Measurements from ENCODE around the gene CDC42EP2. TPM values are rescaled to one million over a fixed set of nuclear protein-coding genes. Genes with fewer than 3 reads are reported as not detected.

The CDC42EP2 gene
- total and polyA plus RNA-seq, 2 of the 13 experiments (the other 11 are each of a cell fraction or from before 2014, with no cell fraction given), result 2.3 to 7.1 TPM

DNA sequence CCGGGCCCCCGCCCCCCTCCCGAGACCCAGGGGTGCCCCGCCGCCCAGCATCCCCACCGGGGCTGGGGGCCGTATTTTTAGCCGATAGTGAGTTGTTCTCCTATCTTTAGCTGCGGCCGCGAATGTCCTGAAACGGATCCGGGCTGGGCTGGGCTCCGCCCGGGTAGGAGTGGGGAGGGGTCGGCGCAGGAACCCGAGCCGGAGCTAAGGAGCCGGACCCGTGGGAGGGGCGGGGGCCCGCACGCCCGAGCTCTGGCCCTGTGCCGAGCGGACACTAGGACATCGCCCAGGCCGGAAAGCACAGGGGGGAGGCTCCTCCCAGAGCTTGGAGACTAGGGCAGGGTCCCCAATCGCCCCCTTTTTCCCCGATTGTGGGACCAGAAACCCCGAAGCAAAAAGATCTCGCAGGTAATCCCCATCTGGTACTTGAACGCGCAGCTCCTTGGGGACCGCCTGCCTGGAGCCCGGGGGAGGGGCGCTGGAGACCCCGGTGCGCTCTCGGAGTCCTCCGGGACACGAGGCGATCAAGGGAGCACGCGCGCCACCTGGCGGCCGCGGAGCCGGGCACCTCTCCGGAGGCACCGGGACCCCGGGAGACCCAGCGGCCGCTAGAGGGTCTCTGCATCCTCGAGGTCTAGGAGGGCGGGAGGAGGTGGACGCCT is 669 bp downstream of the CDC42EP2 start (continued):
- no peak for TF ChIP-seq KAT7 (CRISPR knock-in tag; IDR thresholded peaks at IDR 0.05; ENCODE audit: borderline replicate concordance)
- peak; percentile 17; the same call in 1 of the 2 replicates for TF ChIP-seq ZMAT3 (CRISPR knock-in tag; conservative IDR thresholded peaks at IDR 0.05)
- TF ChIP-seq ZNF530 (CRISPR knock-in tag; IDR thresholded peaks at IDR 0.05; ENCODE audit: low read depth), result no peak
- TF ChIP-seq, protein P1, sequence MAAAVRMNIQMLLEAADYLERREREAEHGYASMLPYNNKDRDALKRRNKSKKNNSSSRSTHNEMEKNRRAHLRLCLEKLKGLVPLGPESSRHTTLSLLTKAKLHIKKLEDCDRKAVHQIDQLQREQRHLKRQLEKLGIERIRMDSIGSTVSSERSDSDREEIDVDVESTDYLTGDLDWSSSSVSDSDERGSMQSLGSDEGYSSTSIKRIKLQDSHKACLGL (CRISPR knock-in tag; IDR thresholded peaks at IDR 0.05), result peak; percentile 15; the same call in 1 of the 2 replicates
- no peak for TF ChIP-seq HES4 (CRISPR knock-in tag; IDR thresholded peaks at IDR 0.05; ENCODE audit: borderline replicate concordance)
- TF ChIP-seq NR2F1 (CRISPR knock-in tag; IDR thresholded peaks at IDR 0.05), result no peak
- TF ChIP-seq SETDB1 (CRISPR knock-in tag; IDR thresholded peaks at IDR 0.05; ENCODE audit: borderline replicate concordance), result no peak
- no peak for TF ChIP-seq RARG (CRISPR knock-in tag; IDR thresholded peaks at IDR 0.05; ENCODE audit: low read depth)
- TF ChIP-seq ZNF619 (CRISPR knock-in tag; IDR thresholded peaks at IDR 0.05), result no peak
- no peak for TF ChIP-seq POGZ (CRISPR knock-in tag; IDR thresholded peaks at IDR 0.05)
- TF ChIP-seq RAD21 (CRISPR knock-in tag; IDR thresholded peaks at IDR 0.05), result peak; percentile 99
- TF ChIP-seq, protein P2, sequence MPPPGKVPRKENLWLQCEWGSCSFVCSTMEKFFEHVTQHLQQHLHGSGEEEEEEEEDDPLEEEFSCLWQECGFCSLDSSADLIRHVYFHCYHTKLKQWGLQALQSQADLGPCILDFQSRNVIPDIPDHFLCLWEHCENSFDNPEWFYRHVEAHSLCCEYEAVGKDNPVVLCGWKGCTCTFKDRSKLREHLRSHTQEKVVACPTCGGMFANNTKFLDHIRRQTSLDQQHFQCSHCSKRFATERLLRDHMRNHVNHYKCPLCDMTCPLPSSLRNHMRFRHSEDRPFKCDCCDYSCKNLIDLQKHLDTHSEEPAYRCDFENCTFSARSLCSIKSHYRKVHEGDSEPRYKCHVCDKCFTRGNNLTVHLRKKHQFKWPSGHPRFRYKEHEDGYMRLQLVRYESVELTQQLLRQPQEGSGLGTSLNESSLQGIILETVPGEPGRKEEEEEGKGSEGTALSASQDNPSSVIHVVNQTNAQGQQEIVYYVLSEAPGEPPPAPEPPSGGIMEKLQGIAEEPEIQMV (CRISPR knock-in tag; IDR thresholded peaks at IDR 0.05; ENCODE audit: low read depth), result no peak
- no peak for TF ChIP-seq ZNF564 (CRISPR knock-in tag; IDR thresholded peaks at IDR 0.05)
- peak; percentile 47 for TF ChIP-seq SP2 (CRISPR knock-in tag; IDR thresholded peaks at IDR 0.05)
- TF ChIP-seq MIER2 (CRISPR knock-in tag; IDR thresholded peaks at IDR 0.05), result no peak
- TF ChIP-seq, protein P3, sequence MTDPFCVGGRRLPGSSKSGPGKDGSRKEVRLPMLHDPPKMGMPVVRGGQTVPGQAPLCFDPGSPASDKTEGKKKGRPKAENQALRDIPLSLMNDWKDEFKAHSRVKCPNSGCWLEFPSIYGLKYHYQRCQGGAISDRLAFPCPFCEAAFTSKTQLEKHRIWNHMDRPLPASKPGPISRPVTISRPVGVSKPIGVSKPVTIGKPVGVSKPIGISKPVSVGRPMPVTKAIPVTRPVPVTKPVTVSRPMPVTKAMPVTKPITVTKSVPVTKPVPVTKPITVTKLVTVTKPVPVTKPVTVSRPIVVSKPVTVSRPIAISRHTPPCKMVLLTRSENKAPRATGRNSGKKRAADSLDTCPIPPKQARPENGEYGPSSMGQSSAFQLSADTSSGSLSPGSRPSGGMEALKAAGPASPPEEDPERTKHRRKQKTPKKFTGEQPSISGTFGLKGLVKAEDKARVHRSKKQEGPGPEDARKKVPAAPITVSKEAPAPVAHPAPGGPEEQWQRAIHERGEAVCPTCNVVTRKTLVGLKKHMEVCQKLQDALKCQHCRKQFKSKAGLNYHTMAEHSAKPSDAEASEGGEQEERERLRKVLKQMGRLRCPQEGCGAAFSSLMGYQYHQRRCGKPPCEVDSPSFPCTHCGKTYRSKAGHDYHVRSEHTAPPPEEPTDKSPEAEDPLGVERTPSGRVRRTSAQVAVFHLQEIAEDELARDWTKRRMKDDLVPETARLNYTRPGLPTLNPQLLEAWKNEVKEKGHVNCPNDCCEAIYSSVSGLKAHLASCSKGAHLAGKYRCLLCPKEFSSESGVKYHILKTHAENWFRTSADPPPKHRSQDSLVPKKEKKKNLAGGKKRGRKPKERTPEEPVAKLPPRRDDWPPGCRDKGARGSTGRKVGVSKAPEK (CRISPR knock-in tag; IDR thresholded peaks at IDR 0.05; ENCODE audit: borderline replicate concordance), result no peak
- TF ChIP-seq, protein P4, sequence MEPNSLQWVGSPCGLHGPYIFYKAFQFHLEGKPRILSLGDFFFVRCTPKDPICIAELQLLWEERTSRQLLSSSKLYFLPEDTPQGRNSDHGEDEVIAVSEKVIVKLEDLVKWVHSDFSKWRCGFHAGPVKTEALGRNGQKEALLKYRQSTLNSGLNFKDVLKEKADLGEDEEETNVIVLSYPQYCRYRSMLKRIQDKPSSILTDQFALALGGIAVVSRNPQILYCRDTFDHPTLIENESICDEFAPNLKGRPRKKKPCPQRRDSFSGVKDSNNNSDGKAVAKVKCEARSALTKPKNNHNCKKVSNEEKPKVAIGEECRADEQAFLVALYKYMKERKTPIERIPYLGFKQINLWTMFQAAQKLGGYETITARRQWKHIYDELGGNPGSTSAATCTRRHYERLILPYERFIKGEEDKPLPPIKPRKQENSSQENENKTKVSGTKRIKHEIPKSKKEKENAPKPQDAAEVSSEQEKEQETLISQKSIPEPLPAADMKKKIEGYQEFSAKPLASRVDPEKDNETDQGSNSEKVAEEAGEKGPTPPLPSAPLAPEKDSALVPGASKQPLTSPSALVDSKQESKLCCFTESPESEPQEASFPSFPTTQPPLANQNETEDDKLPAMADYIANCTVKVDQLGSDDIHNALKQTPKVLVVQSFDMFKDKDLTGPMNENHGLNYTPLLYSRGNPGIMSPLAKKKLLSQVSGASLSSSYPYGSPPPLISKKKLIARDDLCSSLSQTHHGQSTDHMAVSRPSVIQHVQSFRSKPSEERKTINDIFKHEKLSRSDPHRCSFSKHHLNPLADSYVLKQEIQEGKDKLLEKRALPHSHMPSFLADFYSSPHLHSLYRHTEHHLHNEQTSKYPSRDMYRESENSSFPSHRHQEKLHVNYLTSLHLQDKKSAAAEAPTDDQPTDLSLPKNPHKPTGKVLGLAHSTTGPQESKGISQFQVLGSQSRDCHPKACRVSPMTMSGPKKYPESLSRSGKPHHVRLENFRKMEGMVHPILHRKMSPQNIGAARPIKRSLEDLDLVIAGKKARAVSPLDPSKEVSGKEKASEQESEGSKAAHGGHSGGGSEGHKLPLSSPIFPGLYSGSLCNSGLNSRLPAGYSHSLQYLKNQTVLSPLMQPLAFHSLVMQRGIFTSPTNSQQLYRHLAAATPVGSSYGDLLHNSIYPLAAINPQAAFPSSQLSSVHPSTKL (CRISPR knock-in tag; IDR thresholded peaks at IDR 0.05), result peak; percentile 66
- TF ChIP-seq ZNF225 (CRISPR knock-in tag; IDR thresholded peaks at IDR 0.05), result no peak
- TF ChIP-seq, protein P5, sequence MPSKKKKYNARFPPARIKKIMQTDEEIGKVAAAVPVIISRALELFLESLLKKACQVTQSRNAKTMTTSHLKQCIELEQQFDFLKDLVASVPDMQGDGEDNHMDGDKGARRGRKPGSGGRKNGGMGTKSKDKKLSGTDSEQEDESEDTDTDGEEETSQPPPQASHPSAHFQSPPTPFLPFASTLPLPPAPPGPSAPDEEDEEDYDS (CRISPR knock-in tag; IDR thresholded peaks at IDR 0.05), result no peak
